Activated CD4-positive, alpha-beta T cell treated with anti-CD3 and anti-CD28 coated beads, Interleukin-2, amount 50 U/mL, for 1 hour (primary cell): Measurements from ENCODE around the gene ABI3.
"Not testable (repeated sequence)": the region's sequence is repeated elsewhere in the genome, so short reads cannot be mapped to it uniquely, and the experiment has no call there.

Experiments
- DNase-seq: peaks from one replicate; pipeline ENCODE4 v3.0.0-alpha.2; 2020

Gene ABI3

GRCh38 chr17:49260011-49260816, 49.7 kb downstream of the ABI3 start:
- DNase-seq, result peak; percentile 37

DNA sequence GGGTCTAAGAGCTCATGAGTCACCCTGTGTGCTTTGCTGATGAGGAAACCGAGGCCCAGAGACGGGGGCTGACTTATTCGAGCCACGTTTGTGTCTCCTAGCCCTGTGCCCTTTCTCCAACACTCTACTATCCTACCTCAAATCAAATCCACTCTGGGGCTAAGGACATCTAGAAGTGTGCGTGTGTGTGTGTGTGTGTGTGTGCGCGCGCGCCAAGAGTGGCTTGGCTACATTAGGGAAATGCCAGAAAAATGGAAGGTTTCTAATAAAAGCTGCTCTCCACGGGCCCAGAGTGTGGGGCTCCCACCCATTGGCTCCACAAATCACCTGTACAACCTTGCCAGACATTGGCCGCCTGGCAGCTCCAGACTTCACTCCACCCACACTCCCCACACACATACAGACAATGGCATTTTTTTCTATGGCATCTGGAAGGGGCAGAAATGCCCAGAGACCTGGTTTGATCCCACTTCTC, 50.3 kb downstream of the ABI3 start:
- DNase-seq, result peak; percentile 17

DNA sequence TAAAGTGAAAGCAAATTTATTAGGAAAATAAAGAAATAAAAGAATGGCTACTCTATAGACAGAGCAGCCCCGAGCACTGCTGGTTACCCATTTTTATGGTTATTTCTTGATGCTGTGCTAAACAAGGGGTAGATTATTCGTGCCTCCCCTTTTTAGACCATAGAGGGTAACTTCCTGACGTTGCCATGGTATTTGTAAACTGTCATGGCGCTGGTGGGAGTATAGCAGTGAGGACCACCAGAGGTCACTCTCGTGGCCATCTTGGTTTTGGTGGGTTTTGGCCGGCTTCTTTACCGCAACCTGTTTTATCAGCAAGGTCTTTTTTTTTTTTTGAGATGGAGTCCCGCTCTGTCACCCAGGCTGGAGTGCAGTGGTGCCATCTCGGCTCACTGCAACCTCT, 51.0 kb downstream of the ABI3 start:
- not testable (repeated sequence) for DNase-seq

- DNase-seq, result no peak
These were observed 55.7 kb downstream of the ABI3 start for GRCh38 chr17:49266233-49266632.

GRCh38 chr17:49267912-49268311, 57.4 kb downstream of the ABI3 start:
- no peak for DNase-seq

DNA sequence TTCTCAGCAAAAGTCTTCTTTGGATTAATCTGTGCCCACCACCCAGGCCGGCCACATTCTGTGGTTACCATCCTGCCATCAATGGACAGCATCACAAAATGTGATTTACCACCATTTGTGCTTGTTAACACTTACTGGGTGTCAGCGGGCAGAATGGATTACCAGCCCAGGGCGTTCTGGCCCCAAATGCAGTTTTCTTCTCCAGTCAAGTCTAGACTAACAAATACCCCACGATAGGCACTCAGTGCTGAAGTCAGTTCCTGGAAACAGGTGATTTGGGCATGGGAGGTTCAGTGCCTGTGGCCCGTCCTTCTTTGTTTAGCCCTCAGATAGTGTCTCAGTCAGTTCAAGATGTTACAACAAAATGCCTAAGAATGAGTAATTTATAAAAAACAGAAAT, 58.8 kb downstream of the ABI3 start:
- no peak for DNase-seq
